Measurements from ENCODE around the gene BAMBI.
A peak's percentile ranks its signal among the peaks of the same experiment; 100 is the strongest.

The BAMBI gene

DNA sequence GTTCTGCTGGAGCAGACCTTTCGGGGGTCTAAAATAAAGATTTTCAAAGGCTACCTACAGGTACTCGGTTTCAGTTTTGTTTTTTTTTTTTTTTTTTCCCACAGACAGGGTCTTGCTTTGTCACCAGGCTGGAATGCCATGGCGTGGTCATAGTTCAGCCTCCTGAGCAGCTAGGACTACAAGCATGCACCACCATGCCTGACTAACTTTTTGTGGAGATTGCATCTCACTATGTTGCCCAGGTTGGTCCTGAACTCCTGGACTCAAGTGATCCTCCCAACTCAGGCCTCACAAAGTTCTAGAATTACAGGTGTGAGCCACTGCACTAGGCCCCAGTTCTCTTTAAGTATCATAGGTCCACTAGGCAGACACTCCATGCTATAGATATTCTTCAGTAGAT lies 34.5 kb downstream of the BAMBI start:
- Histone ChIP-seq H3K9me3 (ENCODE audit: control insufficient read depth, low read length) (no peaks in the 10 kb centered on the region), H4K91ac (ENCODE audit: low read length) (no peak overlapping the region), H3K4me3 (ENCODE audit: insufficient read depth in 1 of 2, low read depth in 1 of 2, low read length in 2 of 2) (no peak overlapping the region), H3K23ac (ENCODE audit: low read length in 2 of 2) (no peak overlapping the region), H4K8ac (ENCODE audit: low read length) (no peak overlapping the region), H3K4me1 (ENCODE audit: control insufficient read depth, insufficient read depth, low read depth, low read length) (no peaks in the 10 kb centered on the region), H3K18ac (ENCODE audit: low read depth in 1 of 2, low read length in 2 of 2) (no peak overlapping the region), H3K9ac (ENCODE audit: low read length) (no peak overlapping the region), H3K14ac (ENCODE audit: low read length in 2 of 2) (no peak overlapping the region), H3K79me1 (replicated peaks; ENCODE audit: low read length, poor library complexity, severe bottlenecking) (no peaks in the 10 kb centered on the region), H2BK12ac (ENCODE audit: low read length in 2 of 2) (no peak overlapping the region), H3K36me3 (ENCODE audit: control insufficient read depth in 1 of 2, insufficient read depth in 2 of 2, low read depth in 1 of 2, low read length in 2 of 2) (no peaks in the 10 kb centered on the region), H2BK15ac (ENCODE audit: low read depth, poor library complexity, severe bottlenecking) (no peak overlapping the region), H2BK120ac (ENCODE audit: low read depth, low read length) (no peak overlapping the region), H3K27me3 (ENCODE audit: control insufficient read depth in 1 of 2, insufficient read depth in 1 of 2, low read length in 2 of 2) (peaks cover 0 to 6% of the 10 kb centered on the region in 2 experiments), H3K4me2 (ENCODE audit: low read length, poor library complexity, severe bottlenecking) (no peak overlapping the region), H3K27ac (ENCODE audit: low read length, poor library complexity, severe bottlenecking) (no peak overlapping the region), H3K4ac (ENCODE audit: low read depth in 1 of 2, low read length in 2 of 2) (no peak overlapping the region), H2AFZ (ENCODE audit: low read depth, low read length) (no peak overlapping the region), H2AK5ac (ENCODE audit: low read length, severe bottlenecking) (no peak overlapping the region), H2BK5ac (ENCODE audit: low read depth, low read length, poor library complexity, severe bottlenecking) (no peak overlapping the region)
- 86% methylated on average over 3 of the region's 3 CpGs for WGBS
- no peak for DNase-seq

DNA sequence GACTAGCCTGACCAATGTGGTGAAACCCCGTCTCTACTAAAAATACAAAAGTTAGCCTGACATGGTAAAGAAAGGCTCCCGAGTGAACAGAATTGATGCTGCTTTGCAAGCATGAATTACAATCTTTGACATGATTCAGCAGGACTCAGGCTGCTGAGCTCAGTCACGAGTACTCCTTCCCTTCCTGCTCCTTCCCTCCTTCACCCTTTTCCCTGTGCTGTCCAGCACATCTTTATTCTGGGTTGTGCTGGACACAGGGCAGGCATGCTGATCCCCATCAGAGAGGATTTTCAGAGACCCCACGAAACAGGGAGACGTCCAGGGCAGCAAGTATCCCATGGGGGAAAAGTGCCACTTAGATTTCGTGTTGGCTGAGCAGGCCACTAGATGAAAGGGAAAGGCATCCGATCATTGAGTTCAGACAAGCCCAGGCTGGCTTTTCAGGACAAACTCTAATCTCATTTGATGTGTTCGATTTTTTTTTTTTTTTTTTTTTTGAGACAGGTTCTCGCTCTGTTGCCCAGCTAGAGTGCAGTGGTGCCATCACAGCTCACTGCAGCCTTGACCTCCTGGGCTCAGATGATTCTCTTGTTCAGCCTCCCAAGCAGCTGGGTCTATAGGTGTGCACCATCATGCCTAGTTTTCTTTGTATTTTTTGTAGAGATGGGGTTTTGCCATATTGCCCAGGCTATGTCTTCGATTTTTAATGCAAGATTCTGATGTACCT lies 36.5 kb downstream of the BAMBI start:
- WGBS = 91% methylated on average over 10 of the region's 10 CpGs
- Histone ChIP-seq H3K18ac (ENCODE audit: low read depth in 1 of 2, low read length in 2 of 2) (peak overlapping the region in 1 of 2 experiments; percentile 28), H3K4me2 (ENCODE audit: low read length, poor library complexity, severe bottlenecking) (no peak overlapping the region), H2AK5ac (ENCODE audit: low read length, severe bottlenecking) (no peak overlapping the region), H3K27ac (ENCODE audit: low read length, poor library complexity, severe bottlenecking) (no peak overlapping the region), H2AFZ (ENCODE audit: low read depth, low read length) (no peak overlapping the region), H3K4me3 (ENCODE audit: insufficient read depth in 1 of 2, low read depth in 1 of 2, low read length in 2 of 2) (no peak overlapping the region), H2BK120ac (ENCODE audit: low read depth, low read length) (no peak overlapping the region), H4K91ac (ENCODE audit: low read length) (no peak overlapping the region), H3K9me3 (ENCODE audit: control insufficient read depth, low read length) (no peaks in the 10 kb centered on the region), H2BK5ac (ENCODE audit: low read depth, low read length, poor library complexity, severe bottlenecking) (no peak overlapping the region), H3K4me1 (ENCODE audit: control insufficient read depth, insufficient read depth, low read depth, low read length) (no peaks in the 10 kb centered on the region), H3K79me1 (replicated peaks; ENCODE audit: low read length, poor library complexity, severe bottlenecking) (no peaks in the 10 kb centered on the region), H4K8ac (ENCODE audit: low read length) (no peak overlapping the region), H3K23ac (ENCODE audit: low read length in 2 of 2) (no peak overlapping the region), H2BK15ac (ENCODE audit: low read depth, poor library complexity, severe bottlenecking) (no peak overlapping the region), H3K14ac (ENCODE audit: low read length in 2 of 2) (peak overlapping the region in 1 of 2 experiments; percentile 81), H3K27me3 (ENCODE audit: control insufficient read depth in 1 of 2, insufficient read depth in 1 of 2, low read length in 2 of 2) (peaks cover 0 to 6% of the 10 kb centered on the region in 2 experiments), H2BK12ac (ENCODE audit: low read length in 2 of 2) (peak overlapping the region in 1 of 2 experiments; percentile 1), H3K4ac (ENCODE audit: low read depth in 1 of 2, low read length in 2 of 2) (peak overlapping the region in 1 of 2 experiments; percentile 56), H3K9ac (ENCODE audit: low read length) (no peak overlapping the region), H3K36me3 (ENCODE audit: control insufficient read depth in 1 of 2, insufficient read depth in 2 of 2, low read depth in 1 of 2, low read length in 2 of 2) (no peaks in the 10 kb centered on the region)
- no peak for DNase-seq

DNA sequence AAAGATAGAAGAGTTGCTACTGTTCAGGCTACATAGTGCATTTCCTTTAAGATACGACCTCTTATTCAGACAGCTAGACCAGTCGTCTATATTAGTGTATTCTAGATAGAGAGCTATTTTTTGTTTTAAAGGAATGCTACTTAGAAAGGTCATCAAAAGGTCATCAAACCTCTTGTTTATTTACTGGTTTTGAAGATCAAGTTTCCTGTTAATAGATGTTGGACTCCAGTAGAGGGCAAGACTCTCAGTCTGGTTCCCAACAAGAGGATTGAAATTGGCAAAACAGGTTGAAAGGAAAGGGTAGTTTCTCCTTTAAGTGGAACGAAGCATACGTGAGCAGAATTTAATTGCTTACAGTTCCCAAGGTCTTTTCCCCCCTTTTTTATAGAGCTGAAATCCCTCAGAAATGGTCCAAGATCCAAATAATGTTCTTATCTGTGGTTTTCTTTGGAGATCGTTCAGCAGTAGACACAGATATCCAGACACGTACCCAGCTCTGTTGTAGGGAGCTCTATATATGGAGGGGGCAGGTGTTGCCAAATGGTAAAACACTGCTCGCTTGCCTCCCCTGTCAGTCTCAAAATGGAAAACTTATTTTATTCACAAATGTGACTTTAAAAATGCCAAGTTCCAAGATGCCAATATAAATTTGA lies 37.2 kb downstream of the BAMBI start:
- no peak overlapping the region for H3K4me3 ChIP-seq (ENCODE audit: insufficient read depth in 1 of 2, low read depth in 1 of 2, low read length in 2 of 2)
- no peaks in the 10 kb centered on the region for H3K4me1 ChIP-seq (ENCODE audit: control insufficient read depth, insufficient read depth, low read depth, low read length)
- no peaks in the 10 kb centered on the region for H3K79me1 ChIP-seq (replicated peaks; ENCODE audit: low read length, poor library complexity, severe bottlenecking)
- no peak overlapping the region for H2BK15ac ChIP-seq (ENCODE audit: low read depth, poor library complexity, severe bottlenecking)
- no peak overlapping the region for H2AFZ ChIP-seq (ENCODE audit: low read depth, low read length)
- no peak for DNase-seq
- no peak overlapping the region for H4K91ac ChIP-seq (ENCODE audit: low read length)
- no peak overlapping the region for H2BK120ac ChIP-seq (ENCODE audit: low read depth, low read length)
- WGBS = 62% methylated on average over 5 of the region's 7 CpGs
- no peak overlapping the region for H3K4me2 ChIP-seq (ENCODE audit: low read length, poor library complexity, severe bottlenecking)
- H3K9ac ChIP-seq (ENCODE audit: low read length) = no peak overlapping the region
- H3K27me3 ChIP-seq (ENCODE audit: control insufficient read depth in 1 of 2, insufficient read depth in 1 of 2, low read length in 2 of 2) = peaks cover 0 to 6% of the 10 kb centered on the region in 2 experiments
- H2BK12ac ChIP-seq (ENCODE audit: low read length in 2 of 2) = no peak overlapping the region
- no peak overlapping the region for H2BK5ac ChIP-seq (ENCODE audit: low read depth, low read length, poor library complexity, severe bottlenecking)
- H3K14ac ChIP-seq (ENCODE audit: low read length in 2 of 2) = no peak overlapping the region
- H3K4ac ChIP-seq (ENCODE audit: low read depth in 1 of 2, low read length in 2 of 2) = no peak overlapping the region
- H4K8ac ChIP-seq (ENCODE audit: low read length) = no peak overlapping the region
- H2AK5ac ChIP-seq (ENCODE audit: low read length, severe bottlenecking) = no peak overlapping the region
- no peak overlapping the region for H3K27ac ChIP-seq (ENCODE audit: low read length, poor library complexity, severe bottlenecking)
- no peaks in the 10 kb centered on the region for H3K9me3 ChIP-seq (ENCODE audit: control insufficient read depth, low read length)
- no peak overlapping the region for H3K23ac ChIP-seq (ENCODE audit: low read length in 2 of 2)
- no peaks in the 10 kb centered on the region for H3K36me3 ChIP-seq (ENCODE audit: control insufficient read depth in 1 of 2, insufficient read depth in 2 of 2, low read depth in 1 of 2, low read length in 2 of 2)
- no peak overlapping the region for H3K18ac ChIP-seq (ENCODE audit: low read depth in 1 of 2, low read length in 2 of 2)

DNA sequence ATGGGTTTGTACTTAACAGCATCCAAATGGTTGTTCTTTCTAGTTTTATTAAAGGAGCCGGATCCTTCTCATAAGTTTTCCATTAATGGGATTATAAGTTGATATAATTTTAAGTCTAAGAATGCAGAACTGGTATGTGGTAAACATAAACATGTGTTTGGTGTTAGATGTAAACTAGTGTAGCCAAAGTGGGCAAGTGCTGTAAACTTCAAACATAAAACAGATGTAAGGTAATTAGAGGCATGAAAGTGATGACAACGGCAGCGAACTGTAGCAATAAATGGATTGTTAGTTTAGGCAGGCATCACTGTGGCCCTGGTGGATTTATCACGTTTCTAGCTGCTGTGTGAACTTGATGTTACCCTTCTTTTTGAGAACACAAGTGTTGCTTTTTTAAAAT lies 37.9 kb downstream of the BAMBI start:
- H2BK12ac ChIP-seq (ENCODE audit: low read length in 2 of 2) = no peak overlapping the region
- no peak overlapping the region for H3K4me2 ChIP-seq (ENCODE audit: low read length, poor library complexity, severe bottlenecking)
- WGBS = 42% methylated on average over 4 of the region's 4 CpGs
- H2BK5ac ChIP-seq (ENCODE audit: low read depth, low read length, poor library complexity, severe bottlenecking) = no peak overlapping the region
- no peaks in the 10 kb centered on the region for H3K36me3 ChIP-seq (ENCODE audit: control insufficient read depth in 1 of 2, insufficient read depth in 2 of 2, low read depth in 1 of 2, low read length in 2 of 2)
- no peak overlapping the region for H2AK5ac ChIP-seq (ENCODE audit: low read length, severe bottlenecking)
- H3K27me3 ChIP-seq (ENCODE audit: control insufficient read depth in 1 of 2, insufficient read depth in 1 of 2, low read length in 2 of 2) = peaks cover 0 to 6% of the 10 kb centered on the region in 2 experiments
- no peak overlapping the region for H2BK120ac ChIP-seq (ENCODE audit: low read depth, low read length)
- H3K14ac ChIP-seq (ENCODE audit: low read length in 2 of 2) = no peak overlapping the region
- H4K91ac ChIP-seq (ENCODE audit: low read length) = no peak overlapping the region
- H2AFZ ChIP-seq (ENCODE audit: low read depth, low read length) = no peak overlapping the region
- no peak overlapping the region for H4K8ac ChIP-seq (ENCODE audit: low read length)
- no peak overlapping the region for H3K9ac ChIP-seq (ENCODE audit: low read length)
- no peak overlapping the region for H3K4ac ChIP-seq (ENCODE audit: low read depth in 1 of 2, low read length in 2 of 2)
- no peaks in the 10 kb centered on the region for H3K4me1 ChIP-seq (ENCODE audit: control insufficient read depth, insufficient read depth, low read depth, low read length)
- H3K9me3 ChIP-seq (ENCODE audit: control insufficient read depth, low read length) = no peaks in the 10 kb centered on the region
- H2BK15ac ChIP-seq (ENCODE audit: low read depth, poor library complexity, severe bottlenecking) = no peak overlapping the region
- H3K4me3 ChIP-seq (ENCODE audit: insufficient read depth in 1 of 2, low read depth in 1 of 2, low read length in 2 of 2) = no peak overlapping the region
- DNase-seq = no peak
- no peak overlapping the region for H3K27ac ChIP-seq (ENCODE audit: low read length, poor library complexity, severe bottlenecking)
- H3K18ac ChIP-seq (ENCODE audit: low read depth in 1 of 2, low read length in 2 of 2) = no peak overlapping the region
- H3K79me1 ChIP-seq (replicated peaks; ENCODE audit: low read length, poor library complexity, severe bottlenecking) = no peaks in the 10 kb centered on the region
- H3K23ac ChIP-seq (ENCODE audit: low read length in 2 of 2) = no peak overlapping the region
